ENCODE data around the gene ALDH9A1.
"Not testable (repeated sequence)": the region's sequence is repeated elsewhere in the genome, so short reads cannot be mapped to it uniquely, and the experiment has no call there.

The ALDH9A1 gene

GRCh38 chr1:165699577-165699976 is 1.2 kb upstream of the ALDH9A1 start:
- peaks cover 28% of the 10 kb centered on the region for H3K4me1 Mint-ChIP-seq
- no peaks in the 10 kb centered on the region for H3K9me3 Mint-ChIP-seq
- H3K27ac Mint-ChIP-seq, result no peak overlapping the region
- no peaks in the 10 kb centered on the region for H3K27me3 Mint-ChIP-seq
- no peak overlapping the region for H3K4me3 Mint-ChIP-seq
- no peaks in the 10 kb centered on the region for H3K36me3 Mint-ChIP-seq

DNA sequence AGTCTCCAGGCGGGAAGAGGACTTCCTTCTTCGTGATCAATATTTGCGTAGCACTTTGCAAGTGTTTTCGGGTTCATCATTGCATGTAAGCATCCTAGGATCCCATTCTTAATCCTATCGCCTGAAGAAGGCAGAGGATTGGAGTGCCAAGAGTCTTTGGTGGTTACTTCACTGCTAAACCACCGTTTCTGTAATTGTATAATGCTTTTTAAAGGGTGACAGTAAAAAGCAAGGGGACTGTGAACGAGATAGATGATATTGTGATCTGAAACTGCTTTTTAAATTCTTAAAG is 345 bp upstream of the ALDH9A1 start:
- peak overlapping the region; percentile 66 for H3K27ac Mint-ChIP-seq
- H3K4me1 Mint-ChIP-seq, result peaks cover 28% of the 10 kb centered on the region
- peak overlapping the region; percentile 92 for H3K4me3 Mint-ChIP-seq
- H3K36me3 Mint-ChIP-seq, result peaks cover 1% of the 10 kb centered on the region
- no peaks in the 10 kb centered on the region for H3K27me3 Mint-ChIP-seq
- H3K9me3 Mint-ChIP-seq, result no peaks in the 10 kb centered on the region

GRCh38 chr1:165697491-165697880 is 876 bp downstream of the ALDH9A1 start:
- H3K27ac Mint-ChIP-seq, result peak overlapping the region; percentile 73

DNA sequence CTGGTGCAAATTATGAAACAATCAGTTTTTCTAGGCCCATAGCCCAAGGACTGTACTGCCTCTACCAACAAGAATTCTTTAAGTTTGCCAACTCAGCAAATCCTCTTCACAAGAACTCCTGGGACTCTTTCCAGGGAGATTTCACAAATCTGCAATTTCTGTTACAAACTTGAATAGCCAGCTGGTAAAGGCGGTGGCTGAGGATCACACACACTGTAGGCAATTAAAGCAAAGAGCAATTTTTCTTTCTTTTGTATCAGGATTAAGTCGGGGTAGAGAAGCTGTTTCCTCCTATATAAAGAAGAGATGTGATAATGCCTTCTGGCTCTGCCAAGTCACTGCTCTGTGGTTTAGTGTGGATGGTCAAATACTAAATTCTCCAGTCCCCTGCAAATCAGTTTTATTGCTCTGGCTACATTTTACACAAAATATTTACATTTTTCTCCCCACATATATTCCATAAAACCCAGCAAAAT is 1.7 kb downstream of the ALDH9A1 start:
- Mint-ChIP-seq H3K27ac (peak overlapping the region; percentile 71), H3K9me3 (no peaks in the 10 kb centered on the region), H3K36me3 (peaks cover 7% of the 10 kb centered on the region), H3K4me3 (peak overlapping the region; percentile 92), H3K4me1 (peaks cover 36% of the 10 kb centered on the region), H3K27me3 (no peaks in the 10 kb centered on the region)

More at GRCh38 chr1:165697491-165697880, 876 bp downstream of the ALDH9A1 start:
- peaks cover 28% of the 10 kb centered on the region for H3K4me1 Mint-ChIP-seq
- no peaks in the 10 kb centered on the region for H3K27me3 Mint-ChIP-seq
- peaks cover 5% of the 10 kb centered on the region for H3K36me3 Mint-ChIP-seq
- H3K4me3 Mint-ChIP-seq, result peak overlapping the region; percentile 92
- no peaks in the 10 kb centered on the region for H3K9me3 Mint-ChIP-seq

DNA sequence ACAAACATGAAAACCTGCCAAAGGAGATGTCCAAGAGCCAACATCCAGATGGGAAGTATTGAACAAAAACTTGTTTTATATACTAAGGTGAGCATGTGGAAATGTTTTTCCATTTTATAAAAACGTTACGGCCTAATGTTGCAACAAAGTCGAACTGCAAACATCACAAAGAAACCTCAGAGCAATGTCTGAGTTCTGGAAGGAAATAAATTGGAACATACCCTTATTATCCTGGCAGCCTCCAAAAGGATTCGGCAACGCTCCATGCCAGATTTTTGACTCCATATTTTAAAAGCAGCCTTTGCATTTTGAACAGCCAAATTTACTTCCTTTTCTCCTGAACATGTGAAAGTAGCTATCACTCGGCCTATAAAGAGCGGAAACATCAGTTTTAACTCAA is 3.3 kb downstream of the ALDH9A1 start:
- Mint-ChIP-seq H3K9me3 (no peaks in the 10 kb centered on the region), H3K4me1 (peaks cover 44% of the 10 kb centered on the region), H3K4me3 (no peak overlapping the region), H3K27ac (no peak overlapping the region), H3K36me3 (peaks cover 9% of the 10 kb centered on the region), H3K27me3 (no peaks in the 10 kb centered on the region)

DNA sequence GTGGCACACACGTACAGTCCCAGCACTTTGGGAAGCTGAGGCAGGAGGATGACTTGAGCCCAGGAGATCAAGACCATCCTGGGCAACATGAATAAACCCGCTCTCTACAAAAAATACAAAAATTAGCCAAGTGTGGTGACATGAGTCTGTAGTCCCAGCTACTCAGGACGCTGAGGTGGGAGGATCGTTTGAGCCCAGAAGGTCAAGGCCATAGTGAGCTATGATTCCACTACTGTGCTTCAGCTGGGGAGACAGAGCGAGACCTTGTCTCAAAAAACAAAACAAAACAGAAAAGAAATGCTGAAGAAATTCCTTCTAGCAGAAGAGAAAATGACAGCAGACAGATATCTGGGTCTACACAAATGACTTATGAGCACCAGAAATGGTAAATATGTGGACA is 10.3 kb downstream of the ALDH9A1 start:
- Mint-ChIP-seq H3K27ac (peak overlapping the region; percentile 51), H3K36me3 (peaks cover 24% of the 10 kb centered on the region), H3K4me3 (no peak overlapping the region), H3K4me1 (peaks cover 62% of the 10 kb centered on the region), H3K27me3 (no peaks in the 10 kb centered on the region), H3K9me3 (no peaks in the 10 kb centered on the region)

DNA sequence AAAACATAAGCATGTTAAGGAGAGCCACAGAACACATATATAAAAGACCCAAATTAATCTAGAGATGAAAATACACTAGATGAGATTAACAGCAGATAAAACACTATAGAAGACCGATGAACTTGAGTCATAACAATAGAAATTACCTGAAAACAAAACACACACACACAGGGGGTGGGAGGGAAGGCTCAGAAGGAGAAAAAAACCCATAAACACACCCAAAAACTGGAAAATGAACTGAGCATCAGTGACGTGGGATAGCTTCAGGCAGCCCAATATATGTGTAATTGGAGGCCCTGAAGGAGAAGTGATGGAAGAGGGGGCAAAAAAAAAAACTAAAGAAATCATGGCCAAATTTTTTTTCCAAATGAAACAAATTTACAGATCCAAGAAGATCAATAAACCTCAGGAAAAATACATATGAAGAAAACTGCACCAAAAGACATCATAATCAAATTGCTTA is 11.4 kb downstream of the ALDH9A1 start:
- Mint-ChIP-seq H3K4me1 (peaks cover 60% of the 10 kb centered on the region), H3K9me3 (no peaks in the 10 kb centered on the region), H3K4me3 (no peak overlapping the region), H3K27ac (peak overlapping the region; percentile 64), H3K36me3 (peaks cover 31% of the 10 kb centered on the region), H3K27me3 (no peaks in the 10 kb centered on the region)

DNA sequence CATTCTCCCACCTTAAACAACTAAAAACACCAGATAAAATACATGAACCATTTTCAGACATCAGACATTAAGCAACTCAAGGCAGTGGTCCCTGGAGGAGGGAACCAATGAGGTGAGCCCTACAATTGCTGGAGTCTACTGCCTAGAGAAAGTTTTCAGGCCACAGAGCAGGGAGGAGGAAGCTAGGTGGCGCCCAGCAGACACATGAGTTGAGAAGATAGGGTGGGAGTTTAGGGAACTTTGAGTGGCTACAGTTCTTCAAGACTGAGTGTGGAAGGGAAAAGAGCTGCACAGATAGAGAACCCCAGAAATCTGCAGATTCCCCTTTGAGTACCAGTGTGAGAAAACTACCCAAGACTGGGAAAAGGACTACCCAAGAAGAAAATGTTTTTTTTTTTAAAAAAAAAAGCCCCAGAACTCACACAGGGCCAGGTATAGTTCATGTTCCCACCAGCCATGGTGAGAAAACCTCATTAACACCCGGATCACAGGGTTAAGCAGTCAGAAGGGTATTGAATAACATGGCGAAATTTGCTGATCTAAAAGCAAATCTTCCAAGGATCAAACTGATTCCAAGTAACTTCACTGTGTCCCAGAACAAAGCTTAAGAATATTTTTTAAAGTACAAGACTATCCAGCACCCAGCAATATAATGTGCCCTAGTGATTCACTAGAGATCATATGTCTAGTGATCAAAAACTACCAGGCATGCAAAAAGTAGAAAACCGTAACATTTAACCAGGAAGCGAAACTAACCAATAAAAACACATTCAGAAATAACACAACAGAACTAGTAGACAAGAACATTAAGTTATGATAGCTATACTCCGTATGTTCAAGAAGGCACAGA is 12.0 kb downstream of the ALDH9A1 start:
- peaks cover 54% of the 10 kb centered on the region for H3K4me1 Mint-ChIP-seq

GRCh38 chr1:165683848-165684485 is 14.4 kb downstream of the ALDH9A1 start:
- Mint-ChIP-seq H3K4me3 (no peak overlapping the region), H3K27me3 (no peaks in the 10 kb centered on the region), H3K27ac (no peak overlapping the region), H3K4me1 (peaks cover 62% of the 10 kb centered on the region), H3K36me3 (peaks cover 42% of the 10 kb centered on the region), H3K9me3 (no peaks in the 10 kb centered on the region)

More for the DNA sequence above, 12.0 kb downstream of the ALDH9A1 start:
- peaks cover 32% of the 10 kb centered on the region for H3K36me3 Mint-ChIP-seq
- H3K27me3 Mint-ChIP-seq, result no peaks in the 10 kb centered on the region
- H3K4me3 Mint-ChIP-seq, result no peak overlapping the region
- no peaks in the 10 kb centered on the region for H3K9me3 Mint-ChIP-seq
- H3K27ac Mint-ChIP-seq, result peak overlapping the region; percentile 64

DNA sequence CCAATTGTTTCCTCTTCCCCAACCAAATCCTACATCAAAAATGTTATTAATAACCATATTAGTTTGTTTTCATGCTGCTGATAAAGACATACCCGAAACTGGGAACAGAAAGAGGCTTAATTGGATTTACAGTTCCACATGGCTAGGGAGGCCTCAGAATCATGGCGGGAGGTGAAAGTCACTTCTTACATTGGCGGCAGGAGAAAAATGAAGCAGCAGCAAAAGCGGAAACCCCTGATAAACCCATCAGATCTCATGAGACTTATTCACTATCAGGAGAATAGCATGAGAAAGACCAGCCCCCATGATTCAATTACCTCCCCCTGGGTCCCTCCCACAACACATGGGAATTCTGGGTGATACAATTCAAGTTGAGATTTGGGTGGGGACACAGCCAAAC is 17.6 kb downstream of the ALDH9A1 start:
- not testable (repeated sequence) for H3K27ac Mint-ChIP-seq, H3K9me3 Mint-ChIP-seq, H3K4me3 Mint-ChIP-seq, H3K27me3 Mint-ChIP-seq
- H3K4me1 Mint-ChIP-seq, result peaks cover 51% of the 10 kb centered on the region
- peaks cover 33% of the 10 kb centered on the region for H3K36me3 Mint-ChIP-seq

DNA sequence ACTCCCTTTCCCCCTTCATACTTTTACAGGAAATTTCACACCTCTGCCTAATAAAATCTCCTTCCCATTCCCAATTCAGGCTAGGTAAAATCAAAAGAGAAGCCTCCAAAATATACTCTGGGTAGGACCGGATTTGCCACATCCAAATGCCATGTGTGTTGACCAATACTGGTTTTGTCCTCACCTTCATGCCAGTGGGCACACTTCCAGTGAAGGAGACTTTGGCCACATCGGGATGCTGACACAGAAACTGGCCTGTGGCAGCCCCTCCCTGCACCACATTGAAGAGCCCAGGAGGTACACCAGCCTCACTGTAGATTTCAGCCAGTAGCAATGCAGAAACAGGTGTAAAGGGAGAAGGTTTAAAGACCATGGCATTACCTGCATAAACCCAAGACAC is 18.1 kb downstream of the ALDH9A1 start:
- peaks cover 48% of the 10 kb centered on the region for H3K4me1 Mint-ChIP-seq
- H3K27ac Mint-ChIP-seq, result no peak overlapping the region
- H3K4me3 Mint-ChIP-seq, result no peak overlapping the region
- H3K9me3 Mint-ChIP-seq, result no peaks in the 10 kb centered on the region
- H3K27me3 Mint-ChIP-seq, result no peaks in the 10 kb centered on the region
- peaks cover 35% of the 10 kb centered on the region for H3K36me3 Mint-ChIP-seq

DNA sequence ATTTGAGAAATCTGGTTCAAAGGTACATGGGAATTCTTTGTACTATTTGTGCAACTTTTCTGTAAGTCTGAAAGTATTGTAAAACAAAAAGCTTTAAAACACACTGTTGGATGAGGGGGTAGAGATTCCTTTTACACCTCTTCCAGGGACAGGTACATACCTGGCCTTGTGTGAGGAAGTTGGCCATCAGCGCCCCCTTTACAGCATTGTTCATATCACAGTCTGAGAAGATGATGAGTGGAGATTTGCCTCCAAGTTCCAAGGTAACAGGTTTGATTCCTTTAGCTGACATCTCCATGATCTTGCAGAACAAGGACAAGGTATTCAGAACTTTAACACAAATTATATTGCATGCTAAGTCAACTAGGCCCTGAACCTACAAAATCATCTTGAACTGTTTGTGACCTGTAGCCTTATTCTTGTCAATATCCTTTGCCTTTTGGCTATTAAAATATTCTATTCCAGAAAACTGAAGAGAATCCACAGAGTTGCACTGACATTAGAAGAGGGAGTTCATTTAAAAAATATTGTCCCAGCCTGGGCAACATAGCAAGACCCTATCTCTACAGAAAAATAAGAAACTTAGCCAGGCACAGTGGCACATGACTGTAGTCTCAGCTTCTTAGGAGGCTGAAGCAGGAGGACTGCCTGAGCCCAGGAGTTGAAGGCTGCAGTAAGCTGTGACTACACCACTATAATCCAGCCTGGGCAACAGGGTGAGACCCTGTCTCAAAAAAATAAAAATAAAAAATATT is 18.9 kb downstream of the ALDH9A1 start:
- Mint-ChIP-seq H3K27ac (peak overlapping the region; percentile 41), H3K4me3 (no peak overlapping the region), H3K4me1 (peaks cover 40% of the 10 kb centered on the region), H3K9me3 (no peaks in the 10 kb centered on the region), H3K27me3 (no peaks in the 10 kb centered on the region), H3K36me3 (peaks cover 37% of the 10 kb centered on the region)

- no peaks in the 10 kb centered on the region for H3K9me3 Mint-ChIP-seq
- peaks cover 35% of the 10 kb centered on the region for H3K36me3 Mint-ChIP-seq
- no peak overlapping the region for H3K4me3 Mint-ChIP-seq
- H3K4me1 Mint-ChIP-seq, result peaks cover 34% of the 10 kb centered on the region
- H3K27me3 Mint-ChIP-seq, result no peaks in the 10 kb centered on the region
- H3K27ac Mint-ChIP-seq, result peak overlapping the region; percentile 3
Measured at GRCh38 chr1:165678509-165678908, 19.9 kb downstream of the ALDH9A1 start.

GRCh38 chr1:165675794-165676193 is 22.6 kb downstream of the ALDH9A1 start:
- no peak overlapping the region for H3K27ac Mint-ChIP-seq

DNA sequence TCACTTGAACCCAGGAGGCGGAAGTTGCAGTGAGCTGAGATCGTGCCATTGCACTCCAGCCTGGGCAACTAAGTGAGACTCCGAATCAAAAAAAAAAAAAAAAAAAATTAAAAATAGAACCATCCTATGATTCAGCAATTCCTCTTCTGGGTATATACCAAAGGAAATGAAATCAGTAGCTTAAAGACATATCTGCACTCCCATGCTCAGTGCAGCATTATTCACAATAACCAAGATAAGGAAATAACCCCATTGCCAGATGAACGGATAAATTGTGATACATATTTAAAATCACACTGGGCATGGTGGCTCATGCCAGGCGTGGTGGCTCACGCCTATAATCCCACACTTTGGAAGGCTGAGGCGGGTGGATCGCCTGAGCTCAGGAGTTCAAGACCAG is 23.8 kb downstream of the ALDH9A1 start:
- H3K4me3 Mint-ChIP-seq, result no peak overlapping the region
- no peaks in the 10 kb centered on the region for H3K27me3 Mint-ChIP-seq
- no peak overlapping the region for H3K27ac Mint-ChIP-seq
- H3K9me3 Mint-ChIP-seq, result no peaks in the 10 kb centered on the region
- H3K4me1 Mint-ChIP-seq, result peaks cover 31% of the 10 kb centered on the region
- H3K36me3 Mint-ChIP-seq, result peaks cover 32% of the 10 kb centered on the region

More at GRCh38 chr1:165675794-165676193, 22.6 kb downstream of the ALDH9A1 start:
- Mint-ChIP-seq H3K4me3 (no peak overlapping the region), H3K9me3 (no peaks in the 10 kb centered on the region), H3K36me3 (peaks cover 36% of the 10 kb centered on the region), H3K27me3 (no peaks in the 10 kb centered on the region), H3K4me1 (peaks cover 37% of the 10 kb centered on the region)

DNA sequence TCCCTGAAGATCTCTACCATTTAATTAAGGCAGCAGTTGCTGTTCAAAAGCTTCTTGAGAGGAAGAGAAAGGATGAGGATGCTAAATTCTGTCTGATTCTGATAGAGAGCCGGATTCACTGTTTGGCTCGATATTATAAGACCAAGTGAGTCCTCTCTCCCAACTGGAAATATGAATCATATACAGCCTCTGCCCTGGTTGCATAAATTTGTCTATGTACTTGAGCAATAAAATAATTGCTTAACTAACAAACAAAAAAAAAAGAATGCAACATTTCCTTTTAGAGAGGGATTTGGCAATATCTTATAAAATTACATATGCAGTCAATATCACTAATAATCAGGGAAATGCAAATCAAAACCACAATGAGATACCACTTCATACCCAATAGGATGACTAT is 26.8 kb downstream of the ALDH9A1 start:
- Mint-ChIP-seq H3K36me3 (peaks cover 32% of the 10 kb centered on the region), H3K27ac (no peak overlapping the region), H3K27me3 (no peaks in the 10 kb centered on the region), H3K4me1 (peaks cover 15% of the 10 kb centered on the region), H3K9me3 (no peaks in the 10 kb centered on the region), H3K4me3 (no peak overlapping the region)

Measured in activated naive CD4-positive, alpha-beta T cell treated with anti-CD3 and anti-CD28 coated beads, Interleukin-2, amount 50 U/mL, for 24 hours (primary cell).